NCI-H82 treated with DMSO at 0.1 percent for 48 hours (cell line): ENCODE data around the gene SOCS6.
"Not testable (repeated sequence)": the region's sequence is repeated elsewhere in the genome, so short reads cannot be mapped to it uniquely, and the experiment has no call there.

ENCODE experiments used
- DNase-seq: peaks from one replicate; lab custom pipeline; 2025; ENCODE audit not compliant: unreplicated experiment; lab: John Stamatoyannopoulos, UW

The SOCS6 gene, protein sequence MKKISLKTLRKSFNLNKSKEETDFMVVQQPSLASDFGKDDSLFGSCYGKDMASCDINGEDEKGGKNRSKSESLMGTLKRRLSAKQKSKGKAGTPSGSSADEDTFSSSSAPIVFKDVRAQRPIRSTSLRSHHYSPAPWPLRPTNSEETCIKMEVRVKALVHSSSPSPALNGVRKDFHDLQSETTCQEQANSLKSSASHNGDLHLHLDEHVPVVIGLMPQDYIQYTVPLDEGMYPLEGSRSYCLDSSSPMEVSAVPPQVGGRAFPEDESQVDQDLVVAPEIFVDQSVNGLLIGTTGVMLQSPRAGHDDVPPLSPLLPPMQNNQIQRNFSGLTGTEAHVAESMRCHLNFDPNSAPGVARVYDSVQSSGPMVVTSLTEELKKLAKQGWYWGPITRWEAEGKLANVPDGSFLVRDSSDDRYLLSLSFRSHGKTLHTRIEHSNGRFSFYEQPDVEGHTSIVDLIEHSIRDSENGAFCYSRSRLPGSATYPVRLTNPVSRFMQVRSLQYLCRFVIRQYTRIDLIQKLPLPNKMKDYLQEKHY

DNA sequence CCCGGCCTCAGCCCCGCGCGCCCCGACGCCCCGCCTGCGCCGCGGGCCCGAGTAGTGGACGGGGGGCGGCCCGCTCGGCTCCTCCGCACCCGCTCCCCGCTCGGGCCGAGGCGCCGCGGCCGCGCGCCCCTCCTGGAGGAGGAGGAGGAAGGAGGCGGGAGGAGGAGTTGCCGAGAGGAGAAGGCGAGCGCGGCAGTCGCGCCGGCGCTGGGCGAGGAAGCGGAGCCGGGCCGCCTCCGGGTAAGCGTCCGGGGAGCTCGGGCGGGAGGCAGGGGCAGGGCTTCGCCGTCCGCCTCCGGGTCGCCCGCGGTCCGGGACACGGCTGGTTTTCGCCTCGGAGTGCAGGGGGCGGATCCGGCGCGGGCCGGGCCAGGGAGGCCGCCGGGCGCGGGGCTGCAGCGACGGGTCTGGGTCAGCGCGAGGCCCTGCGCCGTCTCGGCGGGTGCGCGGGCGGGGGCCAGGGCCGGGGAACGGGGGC, at the start of gene SOCS6:
TSS of gene SOCS6 (plus strand) at position 195 of the 478 bp plus-strand sequence. CDS start 35,624 bp downstream, outside the sequence.
- DNase-seq, result peak; percentile 7

DNA sequence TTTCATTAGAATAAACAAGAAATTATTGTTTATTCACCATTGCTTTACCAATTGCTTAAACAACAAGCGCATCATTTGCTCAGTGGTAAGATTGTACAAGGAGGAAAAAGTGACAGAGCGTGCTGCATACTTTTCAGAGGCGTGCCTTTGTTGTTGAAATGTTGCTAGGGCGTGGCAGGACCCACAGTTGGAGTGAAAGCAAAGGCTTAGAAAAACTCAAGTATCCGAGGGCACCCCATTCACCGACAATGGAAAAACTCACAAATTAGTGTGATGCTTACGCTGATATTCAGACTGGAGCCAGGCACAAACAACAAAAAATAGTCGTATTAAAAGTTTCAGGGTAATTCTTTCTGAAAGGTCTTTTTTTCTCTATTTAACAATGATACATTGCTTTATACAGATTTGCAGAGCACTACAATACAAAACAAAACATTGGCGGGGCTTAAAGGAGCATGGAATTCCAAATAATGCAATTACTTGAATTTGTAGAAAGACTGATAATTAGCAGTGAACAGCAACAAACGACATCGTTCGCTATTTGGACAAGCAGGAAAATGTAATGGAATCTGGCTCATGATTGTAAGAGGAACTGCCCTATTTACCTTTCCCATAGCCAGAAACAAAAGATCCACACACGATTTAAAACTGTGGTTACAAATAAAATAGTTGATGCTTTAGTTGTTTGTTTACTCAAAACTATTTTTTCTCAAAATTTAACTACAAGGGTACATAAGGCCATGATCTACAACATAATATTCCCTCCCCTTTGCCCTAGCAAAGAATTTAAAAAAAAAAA, 45.5 kb upstream of the SOCS6 start:
- DNase-seq, result no peak

DNA sequence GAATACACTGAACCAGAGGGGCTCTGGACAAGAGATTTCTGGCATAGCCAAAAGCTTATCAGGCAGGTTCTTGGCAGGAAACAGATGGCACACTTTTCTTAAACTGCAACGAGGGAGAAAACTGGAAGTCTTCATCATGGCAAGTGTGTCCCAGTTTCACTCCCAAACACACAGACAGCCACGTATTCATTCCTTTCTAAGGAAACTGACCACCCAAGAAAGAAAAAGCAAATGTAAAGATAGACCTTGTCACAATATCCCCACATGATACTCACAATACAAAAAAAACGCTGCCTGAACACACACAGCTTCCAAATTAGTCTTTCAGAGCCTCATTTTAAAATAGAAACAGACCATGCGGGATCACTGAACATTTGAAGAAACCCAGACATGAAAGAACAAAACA, 42.8 kb upstream of the SOCS6 start:
- DNase-seq, result peak; percentile 8

DNA sequence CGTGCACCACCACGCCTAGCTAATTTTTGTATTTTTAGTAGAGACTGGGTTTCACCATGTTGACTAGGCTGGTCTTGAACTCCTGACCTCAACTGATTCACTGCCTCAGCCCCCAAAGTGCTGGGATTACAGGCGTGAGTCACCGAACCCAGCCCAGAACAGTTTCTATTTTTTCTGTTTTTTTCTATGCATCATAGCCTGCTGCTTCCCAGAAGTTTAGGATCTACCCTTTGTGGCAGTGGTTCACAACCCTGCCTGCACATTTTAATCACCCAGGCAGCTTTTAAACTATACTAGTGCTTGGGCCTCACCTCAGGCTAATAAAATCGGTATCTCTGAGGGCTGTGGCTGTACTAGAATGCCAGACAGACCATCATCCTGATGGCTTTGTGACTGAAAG, 39.7 kb upstream of the SOCS6 start:
- no peak for DNase-seq

DNA sequence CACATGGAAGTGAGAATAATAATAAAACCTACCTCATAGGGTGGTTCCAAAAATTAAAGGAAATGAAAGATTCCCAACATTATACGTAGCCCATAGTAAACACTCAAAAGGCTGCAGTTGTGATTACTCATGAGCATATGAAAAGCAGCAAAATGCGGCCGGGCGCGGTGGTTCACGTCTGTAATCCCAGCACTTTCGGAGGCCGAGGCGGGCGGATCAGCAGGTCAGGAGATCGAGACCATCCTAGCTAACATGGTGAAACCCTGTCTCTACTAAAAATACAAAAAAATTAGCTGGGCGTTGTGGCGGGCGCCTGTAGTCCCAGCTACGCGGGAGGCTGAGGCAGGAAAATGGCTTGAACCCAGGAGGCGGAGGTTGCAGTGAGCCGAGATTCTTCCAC, 39.0 kb upstream of the SOCS6 start:
- DNase-seq, result not testable (repeated sequence)

DNA sequence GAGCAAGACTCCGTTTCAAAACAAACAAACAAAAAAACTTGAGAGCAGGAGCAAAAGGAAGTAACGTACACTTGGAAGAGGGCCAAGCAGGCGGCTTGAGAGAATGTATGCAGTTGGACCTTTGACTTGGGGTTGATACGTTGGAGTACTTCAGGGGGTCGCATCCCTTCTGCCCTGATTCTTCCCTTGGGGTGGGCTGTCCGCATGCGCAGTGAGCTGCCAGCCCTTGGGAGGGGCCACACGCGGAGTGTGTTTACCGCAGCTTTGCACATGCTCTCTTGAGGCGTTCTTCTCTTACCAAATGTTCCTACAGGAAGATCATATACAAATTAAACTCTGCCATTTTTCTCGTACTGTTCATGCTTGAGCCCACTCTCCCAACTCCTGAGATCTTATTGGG, 38.1 kb upstream of the SOCS6 start:
- DNase-seq, result no peak

DNA sequence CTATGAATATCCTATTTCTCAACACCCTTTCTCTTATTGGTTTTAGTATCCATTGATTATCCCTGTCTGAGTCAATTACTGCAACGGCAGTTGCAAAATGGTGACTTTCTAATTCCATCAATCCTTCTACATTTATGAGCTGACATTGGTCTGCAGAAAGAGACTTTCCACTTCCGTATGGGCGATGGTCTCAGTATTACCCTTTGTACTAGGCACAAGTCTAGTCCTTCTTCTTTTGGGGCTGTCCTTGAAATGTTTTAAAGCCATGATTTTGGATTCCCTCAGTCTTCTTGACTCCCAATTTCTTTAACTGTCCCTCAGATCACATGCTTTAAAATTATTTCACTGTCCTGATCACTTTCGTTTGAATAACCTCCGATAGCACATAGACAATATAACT, 32.7 kb upstream of the SOCS6 start:
- DNase-seq, result no peak

DNA sequence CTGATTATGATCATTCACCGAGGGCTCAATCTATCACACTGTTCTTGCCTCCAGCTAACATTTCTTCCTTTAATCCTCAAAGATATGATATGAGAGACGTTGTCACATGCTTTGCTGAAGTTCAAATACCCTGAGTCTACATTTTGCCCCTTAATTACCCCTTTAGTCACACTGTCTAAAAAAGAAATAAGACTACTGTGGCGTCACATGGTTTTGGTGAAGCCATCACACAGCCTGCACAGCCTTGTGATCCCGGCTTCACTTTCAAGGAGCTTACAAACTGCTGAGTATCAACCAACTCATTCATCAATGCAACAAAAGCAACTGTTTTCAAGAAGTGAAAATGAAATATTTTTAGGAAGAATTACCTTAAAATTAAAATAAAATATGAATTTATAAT, 31.9 kb upstream of the SOCS6 start:
- DNase-seq, result no peak

DNA sequence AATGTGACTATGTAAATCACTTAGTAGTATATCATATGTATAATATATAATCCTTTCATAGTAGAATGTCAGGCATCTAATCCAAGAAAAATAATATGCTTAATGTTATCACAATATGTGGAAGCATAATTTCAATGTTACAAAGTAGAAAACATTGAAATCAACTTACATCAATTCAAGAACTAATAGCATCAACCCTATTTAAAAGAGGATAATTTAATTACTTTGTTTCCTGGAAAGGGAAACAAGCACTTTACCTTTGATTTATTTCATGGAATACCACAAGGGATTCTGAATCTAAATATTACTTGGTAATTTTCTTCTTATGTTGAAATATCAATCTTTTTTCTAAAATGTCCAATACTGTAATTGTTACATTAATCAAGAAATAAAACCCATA, 30.6 kb upstream of the SOCS6 start:
- DNase-seq, result no peak

DNA sequence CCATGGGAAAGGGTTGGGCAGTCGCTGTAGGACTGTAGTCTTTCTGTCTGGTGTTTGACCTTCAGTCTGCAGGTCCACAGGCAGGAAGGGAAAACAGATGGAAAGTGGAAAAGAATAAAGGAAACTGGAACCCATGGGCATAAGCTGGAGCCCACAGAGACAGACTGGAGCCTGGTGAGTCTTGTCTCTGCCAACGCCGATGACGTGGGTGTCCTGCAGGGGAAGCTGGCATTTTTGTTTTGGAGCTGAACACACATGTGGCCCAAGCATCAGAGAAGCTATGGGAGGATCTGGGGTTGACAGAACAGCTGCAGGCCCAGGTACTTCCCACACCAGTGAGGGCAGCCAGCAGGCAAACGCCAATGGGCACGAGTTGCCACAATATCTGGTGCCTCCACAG, 28.2 kb upstream of the SOCS6 start:
- no peak for DNase-seq

DNA sequence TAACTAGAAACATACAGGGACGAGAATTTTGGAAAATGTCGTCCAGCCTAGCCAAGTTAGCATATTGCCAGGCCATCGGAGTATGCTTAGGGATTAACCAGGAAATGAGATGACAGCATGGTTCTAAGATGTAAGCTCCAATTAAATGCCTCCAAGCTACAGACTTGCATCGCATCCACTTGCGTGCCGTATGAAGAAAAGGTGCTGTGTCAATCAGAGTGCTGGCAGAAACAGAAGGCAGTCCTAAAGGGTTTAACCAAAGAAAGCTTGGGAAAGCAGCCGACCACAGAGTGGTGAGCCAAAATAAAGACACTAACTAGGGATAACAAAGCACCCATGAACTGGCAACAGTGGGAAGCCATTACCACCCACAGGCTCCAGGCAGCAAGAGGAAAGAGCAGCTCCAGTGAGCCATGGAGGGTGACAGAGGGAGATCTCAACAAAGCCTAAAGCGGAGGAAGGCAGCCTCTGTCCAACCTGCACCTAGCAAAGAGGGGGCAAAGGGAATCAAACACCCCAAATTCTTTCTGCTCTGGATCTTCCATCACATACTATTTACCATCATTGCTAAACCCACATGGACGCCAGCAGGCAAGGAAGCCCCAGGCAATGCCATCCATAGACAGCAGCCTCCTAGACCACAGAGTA, 27.6 kb upstream of the SOCS6 start:
- no peak for DNase-seq

DNA sequence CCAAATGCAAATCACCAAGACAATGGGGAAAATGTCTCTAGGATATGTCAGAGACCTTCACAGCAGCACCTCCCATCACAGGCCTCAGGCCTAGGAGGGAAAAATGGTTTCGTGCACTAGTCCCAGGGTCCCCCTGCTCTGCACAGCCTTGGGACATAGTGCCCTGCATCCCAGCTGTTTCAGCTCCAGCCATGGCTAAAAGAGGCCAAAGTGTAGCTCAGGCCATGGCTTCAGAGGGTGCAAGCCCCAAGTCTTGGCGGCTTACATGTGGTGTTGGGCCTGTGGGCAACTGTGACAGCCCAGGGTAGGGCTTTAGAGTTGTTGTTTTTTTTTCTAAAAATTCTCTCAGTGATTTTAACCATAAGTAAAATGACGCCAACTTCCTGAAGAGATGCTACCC, 25.5 kb upstream of the SOCS6 start:
- no peak for DNase-seq

DNA sequence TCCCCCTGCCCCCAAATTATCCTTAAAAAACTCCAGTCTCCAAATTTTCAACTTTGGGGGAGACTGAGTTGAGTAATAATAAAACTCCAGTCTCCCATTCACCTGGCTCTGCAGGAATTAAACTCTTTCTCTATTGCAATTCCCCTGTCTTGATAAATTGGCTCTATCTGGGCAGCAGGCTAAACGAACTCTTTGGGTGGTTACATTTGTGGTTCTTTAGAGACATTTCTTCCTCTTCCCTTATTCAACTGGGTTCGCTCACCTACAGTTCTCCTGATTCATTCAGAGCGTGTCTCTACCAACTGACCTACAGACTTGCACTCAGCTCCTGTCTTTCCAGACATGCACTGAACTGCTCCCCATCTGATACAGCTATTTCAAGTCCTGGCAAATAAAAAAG, 17.1 kb upstream of the SOCS6 start:
- DNase-seq, result no peak

DNA sequence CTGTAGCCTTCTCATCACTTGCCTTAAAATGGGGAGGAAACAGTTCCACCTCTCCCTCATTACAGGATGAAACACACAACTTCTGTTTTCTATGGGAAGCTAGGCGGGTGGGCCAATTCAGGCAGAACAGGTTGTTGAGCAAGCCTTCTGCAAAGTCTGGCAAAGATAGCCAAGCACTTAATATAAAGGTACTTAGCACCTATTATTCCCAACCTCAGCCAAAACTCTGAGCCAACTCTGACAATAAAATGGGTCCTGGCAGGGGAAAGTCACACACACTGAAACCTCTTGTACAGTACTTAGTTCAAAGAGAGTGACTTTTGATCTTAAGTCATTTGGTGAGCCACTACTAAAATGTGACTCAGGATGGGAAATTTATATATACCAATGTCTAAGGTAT, 15.8 kb upstream of the SOCS6 start:
- DNase-seq, result no peak

DNA sequence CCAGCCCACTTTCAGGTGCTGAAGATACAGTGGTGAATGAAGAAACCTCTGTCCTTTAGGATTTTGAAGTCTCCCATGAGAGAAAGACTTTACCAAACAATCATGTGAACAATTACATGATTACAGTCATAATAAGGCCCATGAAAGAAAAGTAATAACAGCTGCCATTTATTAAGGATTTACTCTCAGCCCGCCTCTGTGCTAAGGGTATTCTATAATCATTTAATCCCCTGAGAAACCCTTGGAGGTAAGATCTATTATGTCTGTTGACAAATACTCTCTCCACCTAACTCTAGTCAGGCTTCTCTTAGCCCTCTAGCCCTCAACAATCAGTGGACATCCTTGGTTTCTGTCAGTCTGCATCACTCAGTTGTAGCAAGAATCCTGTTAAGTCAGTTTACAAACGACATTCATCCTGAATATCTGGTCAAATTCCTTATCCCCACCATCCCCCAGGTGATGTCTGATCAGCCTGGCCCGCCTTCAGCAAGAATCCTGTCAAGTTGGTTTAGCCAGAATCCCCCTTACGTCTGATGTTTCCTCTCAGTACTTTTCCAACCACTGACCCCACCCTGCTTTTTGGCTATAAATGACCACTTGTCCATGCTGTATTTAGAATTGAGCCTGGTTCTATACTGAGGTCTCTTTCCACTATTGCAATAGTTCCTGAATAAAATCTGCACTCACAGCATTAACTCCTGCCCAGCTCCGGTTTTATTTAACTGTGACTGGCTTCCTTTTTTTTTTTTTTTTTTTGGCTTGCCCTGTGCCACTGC, 12.2 kb upstream of the SOCS6 start:
- DNase-seq, result peak; percentile 69

DNA sequence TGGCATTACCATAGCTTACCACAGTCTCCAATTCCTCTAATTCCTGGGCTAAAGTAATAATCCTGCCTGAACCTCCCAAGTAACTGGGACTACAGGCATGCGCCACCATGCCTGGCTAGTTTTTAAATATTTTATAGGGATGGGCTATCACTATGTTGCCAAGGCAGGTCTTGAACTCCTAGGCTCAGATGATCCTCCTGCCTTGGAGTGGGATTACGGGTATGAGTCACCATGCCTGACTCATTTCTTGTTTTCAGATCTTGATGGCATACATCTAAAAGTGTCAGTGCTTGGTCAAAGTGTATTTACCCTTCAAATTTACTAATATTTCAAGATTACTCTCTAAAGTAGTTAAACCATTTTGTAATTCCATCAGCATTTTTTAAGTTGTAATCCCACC, 9.4 kb upstream of the SOCS6 start:
- no peak for DNase-seq

DNA sequence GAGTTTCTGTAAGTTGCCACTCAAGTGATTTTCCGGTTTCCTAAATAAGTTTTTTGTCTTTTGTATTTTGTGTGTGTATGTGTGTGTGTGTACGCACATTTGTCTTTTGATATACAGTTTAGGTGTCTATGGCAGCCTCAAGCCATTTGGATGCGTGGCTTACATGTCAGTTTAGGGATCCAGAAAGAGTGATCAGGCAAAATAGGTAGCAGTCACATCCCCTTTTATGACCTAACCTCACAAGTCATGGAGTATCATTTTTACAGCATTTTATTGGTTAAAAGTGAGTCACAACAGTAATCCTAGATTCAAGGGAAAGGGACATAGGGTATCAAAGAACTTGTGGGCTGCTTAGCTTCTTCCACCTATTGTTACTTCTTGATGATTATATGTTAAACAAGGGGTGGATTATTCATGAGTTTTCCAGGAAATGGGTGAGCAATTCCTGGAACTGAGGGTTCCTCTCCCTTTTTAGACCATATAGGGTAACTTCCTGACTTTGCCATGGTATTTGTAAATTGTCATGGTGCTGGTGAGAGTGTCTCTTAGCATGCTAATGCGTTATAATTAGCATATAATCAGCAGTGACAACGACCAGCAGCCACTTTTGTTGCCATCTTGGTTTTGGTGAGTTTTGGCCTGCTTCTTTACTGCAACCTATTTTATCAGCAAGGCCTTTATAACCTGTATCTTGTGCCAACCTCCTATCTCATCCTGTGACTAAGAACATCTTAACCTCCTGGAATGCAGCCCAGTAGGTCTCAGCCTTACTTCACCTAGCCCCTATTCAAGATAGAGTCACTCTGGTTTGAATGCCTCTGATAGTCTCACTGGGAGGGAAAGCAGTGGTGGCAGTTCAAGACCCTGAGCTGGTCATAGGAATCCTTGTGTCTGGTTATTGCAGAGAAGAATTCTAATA, 8.6 kb upstream of the SOCS6 start:
- no peak for DNase-seq

DNA sequence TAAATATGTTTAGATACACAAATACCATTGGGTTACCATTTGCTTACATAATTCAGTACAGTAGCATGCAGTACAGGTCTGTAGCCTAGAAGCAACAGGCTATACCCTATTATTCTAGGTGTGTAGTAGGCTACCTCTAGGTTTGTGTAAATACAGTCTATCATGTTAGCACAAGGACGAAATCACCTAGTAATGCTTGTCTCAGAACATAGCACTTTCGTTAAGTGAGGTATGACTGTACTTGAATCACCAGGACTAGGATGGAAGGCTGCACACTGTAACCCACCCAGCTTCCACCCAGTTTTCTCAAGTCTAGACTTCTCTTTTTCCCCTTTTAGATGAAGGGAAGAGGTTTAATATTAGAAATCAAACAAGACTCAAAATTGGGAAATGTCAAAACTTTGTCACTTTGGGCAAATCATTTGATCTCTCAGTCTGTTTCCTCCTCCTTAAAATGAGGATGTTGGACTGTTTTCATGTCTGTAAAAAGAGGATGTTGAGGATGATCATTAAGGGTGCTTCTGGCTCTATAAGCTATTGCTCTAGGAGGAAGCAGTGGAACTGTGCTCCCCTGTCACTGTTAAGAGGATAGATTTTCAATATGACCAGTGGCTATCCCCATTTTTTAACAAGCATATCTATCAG, 3.7 kb upstream of the SOCS6 start:
- no peak for DNase-seq

DNA sequence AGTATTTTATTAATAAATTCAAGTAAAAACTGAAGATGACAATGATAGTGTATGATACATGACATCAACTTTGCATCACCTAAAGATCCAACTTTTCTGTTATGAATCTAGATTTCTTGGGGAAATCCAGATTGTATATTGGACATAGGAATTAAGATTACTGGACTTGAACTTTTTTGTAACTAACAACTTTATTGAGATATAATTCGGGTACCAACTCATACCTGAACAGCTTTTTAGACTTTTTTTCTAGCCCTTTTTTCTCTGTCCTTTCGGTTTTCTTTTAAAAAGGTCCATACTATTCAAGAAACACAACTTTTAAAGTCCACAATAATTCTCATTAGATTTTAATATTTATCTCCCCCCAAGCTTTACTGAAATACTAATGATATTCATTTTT, 1.1 kb upstream of the SOCS6 start:
- DNase-seq, result no peak
